Fibroblast of lung (primary cell): Measurements from ENCODE around the gene PRDM8. TPM values are rescaled to one million over a fixed set of nuclear protein-coding genes. Genes with fewer than 3 reads are reported as not detected.
A peak's percentile ranks its signal among the peaks of the same experiment; 100 is the strongest.

ENCODE experiments used
- DNase-seq, 2 donors: peaks; one replicate each; pipeline versions ENCODE4 v3.0.0 to v3.0.0-alpha.2; 2010; ENCODE audit warnings: low read depth in 2 of 2
- H2AFZ ChIP-seq: 2 replicates; pipeline ENCODE4 v1.5.1; 2012; ENCODE audit warnings: low read length, control low read depth, inconsistent platforms
- H3K27ac ChIP-seq: 2 replicates; pipeline ENCODE4 v1.5.1; 2011; ENCODE audit warnings: low read length, control low read depth; ENCODE audit not compliant: insufficient read depth
- H3K27me3 ChIP-seq: 2 replicates; pipeline ENCODE4 v1.5.1; 2011; ENCODE audit warnings: mild to moderate bottlenecking, low read length; ENCODE audit not compliant: control insufficient read depth, insufficient read depth
- H3K36me3 ChIP-seq: 2 replicates; pipeline ENCODE4 v1.5.1; 2011; ENCODE audit warnings: low read length; ENCODE audit not compliant: control insufficient read depth, insufficient read depth
- H3K4me1 ChIP-seq: 2 replicates; pipeline ENCODE4 v1.5.1; 2011; ENCODE audit warnings: low read length; ENCODE audit not compliant: control insufficient read depth, insufficient read depth; ENCODE audit errors: extremely low read depth
- H3K4me2 ChIP-seq: 2 replicates; pipeline ENCODE4 v1.5.1; 2011; ENCODE audit warnings: low read length, control low read depth; ENCODE audit not compliant: insufficient read depth; ENCODE audit errors: extremely low read depth
- H3K4me3 ChIP-seq, 4 experiments: fragments of 200-600 bp in 1 of 4; sonication (generic) in 1 of 4; replicated peaks in 1 of 4; 2 replicates each; pipeline ENCODE4 v1.5.1; 2011 to 2016; ENCODE audit warnings: low read length in 4 of 4, low read depth in 3 of 4, mild to moderate bottlenecking in 3 of 4, control low read depth in 2 of 4, inconsistent platforms in 1 of 4, mixed read lengths in 1 of 4; ENCODE audit not compliant: insufficient read depth in 1 of 4; ENCODE audit errors: control extremely low read depth in 1 of 4
- H3K79me2 ChIP-seq: 2 replicates; pipeline ENCODE4 v1.5.1; 2012; ENCODE audit warnings: mild to moderate bottlenecking, low read length, inconsistent platforms; ENCODE audit not compliant: control insufficient read depth, insufficient read depth
- H3K9ac ChIP-seq: 2 replicates; pipeline ENCODE4 v1.5.1; 2011; ENCODE audit warnings: mild to moderate bottlenecking, low read length, control low read depth; ENCODE audit not compliant: insufficient read depth
- H3K9me3 ChIP-seq: 2 replicates; pipeline ENCODE4 v1.5.1; 2012; ENCODE audit warnings: low read depth, low read length; ENCODE audit not compliant: control insufficient read depth, insufficient read depth
- H4K20me1 ChIP-seq: 2 replicates; pipeline ENCODE4 v1.5.1; 2011; ENCODE audit warnings: low read length; ENCODE audit not compliant: control insufficient read depth, insufficient read depth; ENCODE audit errors: extremely low read depth
- CTCF ChIP-seq, 2 donors: IDR thresholded peaks in 1 of 2; conservative IDR thresholded peaks in 1 of 2; 1 replicate in 1 of 2; 2 replicates in 1 of 2; pipeline ENCODE4 v1.5.1; 2011 to 2012; ENCODE audit warnings: low read length in 2 of 2, control low read depth in 1 of 2, inconsistent platforms in 1 of 2, low read depth in 1 of 2, mild to moderate bottlenecking in 1 of 2
- EZH2 ChIP-seq: IDR thresholded peaks from 2 replicates; pipeline ENCODE4 v1.5.1; 2012; ENCODE audit warnings: low read length, control low read depth, mild to moderate bottlenecking; ENCODE audit errors: missing control alignments
- polyA plus RNA-seq, 2 donors: library from polyadenylated mRNA; depleted of rRNA in 1 of 2; stranded (reverse) in 1 of 2; unstranded in 1 of 2; fragments of >200 nt; gene quantifications; 2 replicates each; pipeline ENCODE4 v1.2.1, GENCODE V29; 2011 to 2012; ENCODE audit warnings: missing spikeins in 1 of 2
- total RNA-seq: library from RNA; depleted of rRNA; stranded (reverse); fragments of >200 nt; gene quantifications from 2 replicates; pipeline ENCODE4 v1.2.1, GENCODE V29; 2014

PRDM8 gene
- total and polyA plus RNA-seq, 2 donors (not counting 1 experiment from before 2014, with no cell fraction given) = 3.3 to 8.8 TPM

- Histone ChIP-seq H3K79me2 (peaks cover 40% of the 10 kb centered on the region), H3K4me2 (peak overlapping the region; percentile 92), H2AFZ (peak overlapping the region; percentile 27), H3K27ac (peak overlapping the region; percentile 83), H3K9me3 (no peaks in the 10 kb centered on the region), H3K4me1 (peaks cover 21% of the 10 kb centered on the region), H3K4me3 (peak overlapping the region; percentile 64 to 97 (median 74)), H3K9ac (peak overlapping the region; percentile 51), H3K36me3 (peaks cover 2% of the 10 kb centered on the region), H3K27me3 (no peaks in the 10 kb centered on the region), H4K20me1 (no peaks in the 10 kb centered on the region)
- no peak for TF ChIP-seq EZH2
- no peak for TF ChIP-seq CTCF (conservative IDR thresholded peaks at IDR 0.05 in 1 of 2, IDR thresholded peaks at IDR 0.05 in 1 of 2; ENCODE audit: low read depth in 1 of 2, low read length in 2 of 2)
- DNase-seq = peak in 1 of 2 donors; percentile 49
These were observed 12.2 kb upstream of the PRDM8 start for GRCh38 chr4:80184825-80185756.

GRCh38 chr4:80185787-80186548 lies 11.3 kb upstream of the PRDM8 start:
- Histone ChIP-seq H3K9ac (no peak overlapping the region), H3K36me3 (peaks cover 2% of the 10 kb centered on the region), H3K4me1 (peaks cover 22% of the 10 kb centered on the region), H3K4me3 (peak overlapping the region; percentile 64 to 97 (median 74)), H3K27me3 (no peaks in the 10 kb centered on the region), H2AFZ (no peak overlapping the region), H3K9me3 (no peaks in the 10 kb centered on the region), H4K20me1 (no peaks in the 10 kb centered on the region), H3K4me2 (peak overlapping the region; percentile 92), H3K79me2 (peaks cover 45% of the 10 kb centered on the region), H3K27ac (no peak overlapping the region)
- peak in 1 of 2 donors; percentile 24 for DNase-seq
- TF ChIP-seq CTCF (conservative IDR thresholded peaks at IDR 0.05 in 1 of 2, IDR thresholded peaks at IDR 0.05 in 1 of 2; ENCODE audit: low read depth in 1 of 2, low read length in 2 of 2) (no peak), EZH2 (no peak)

GRCh38 chr4:80186676-80187075 lies 10.6 kb upstream of the PRDM8 start:
- no peak overlapping the region for H3K9ac ChIP-seq
- H3K4me2 ChIP-seq = peak overlapping the region; percentile 4
- no peak for DNase-seq
- peaks cover 22% of the 10 kb centered on the region for H3K4me1 ChIP-seq
- H2AFZ ChIP-seq = no peak overlapping the region
- no peak overlapping the region for H3K27ac ChIP-seq
- H3K27me3 ChIP-seq = no peaks in the 10 kb centered on the region
- peak overlapping the region in 1 of 4 experiments; percentile 97 for H3K4me3 ChIP-seq
- H4K20me1 ChIP-seq = no peaks in the 10 kb centered on the region
- H3K36me3 ChIP-seq = peaks cover 2% of the 10 kb centered on the region
- TF ChIP-seq EZH2 (no peak), CTCF (conservative IDR thresholded peaks at IDR 0.05 in 1 of 2, IDR thresholded peaks at IDR 0.05 in 1 of 2; ENCODE audit: low read depth in 1 of 2, low read length in 2 of 2) (no peak)
- H3K9me3 ChIP-seq = no peaks in the 10 kb centered on the region
- H3K79me2 ChIP-seq = peaks cover 45% of the 10 kb centered on the region
